Activated CD8-positive, alpha-beta T cell treated with anti-CD3 and anti-CD28 coated beads for 36 hours (primary cell): Measurements from ENCODE around the gene FAM156A. TPM values are rescaled to one million over a fixed set of nuclear protein-coding genes. Genes with fewer than 3 reads are reported as not detected.
"Not testable (repeated sequence)": the region's sequence is repeated elsewhere in the genome, so short reads cannot be mapped to it uniquely, and the experiment has no call there.

Experiments
- ATAC-seq: fragments of 200-7000 bp; cut with Tn5 transposase; one replicate; pipeline ENCODE4 v1.10.0; 2021; ENCODE audit warnings: mild to moderate bottlenecking, moderate library complexity
- CTCF ChIA-PET: fragments of 350-600 bp; sonication (Branson Sonifier 250); formaldehyde crosslinking; loops from one replicate; lab custom pipeline; 2021; ENCODE audit warnings: antibody characterized with exemption; lab: Charles Lee
- POLR2A ChIA-PET: fragments of 350-600 bp; sonication (Branson Sonifier 250); formaldehyde crosslinking; loops from one replicate; lab custom pipeline; 2021; ENCODE audit warnings: antibody characterized with exemption; lab: Charles Lee
- DNase-seq: peaks from one replicate; pipeline ENCODE4 v3.0.0-alpha.2; 2020
- H3K27ac Mint-ChIP-seq: one replicate; pipeline ENCODE4 v1.8.0; 2021; ENCODE audit warnings: mild to moderate bottlenecking, mixed read lengths
- H3K27me3 Mint-ChIP-seq: one replicate; pipeline ENCODE4 v1.8.0; 2021; ENCODE audit warnings: mixed read lengths
- H3K36me3 Mint-ChIP-seq: one replicate; pipeline ENCODE4 v1.8.0; 2021; ENCODE audit warnings: low read depth, mixed read lengths
- H3K4me1 Mint-ChIP-seq: one replicate; pipeline ENCODE4 v1.8.0; 2021; ENCODE audit warnings: low read depth, mixed read lengths
- H3K4me3 Mint-ChIP-seq: one replicate; pipeline ENCODE4 v1.8.0; 2021; ENCODE audit warnings: mild to moderate bottlenecking, moderate library complexity, mixed read lengths
- H3K9me3 Mint-ChIP-seq: one replicate; pipeline ENCODE4 v1.8.0; 2021; ENCODE audit warnings: mixed read lengths
- CTCF ChIP-seq: fragments of 200-600 bp; IDR thresholded peaks from one replicate; pipeline ENCODE4 v1.8.0; 2022; ENCODE audit warnings: antibody characterized with exemption, mild to moderate bottlenecking
- intact Hi-C: fragments of 100-400 bp; cut with micrococcal nuclease; formaldehyde crosslinking; loops from one replicate; pipeline ENCODE4 v1.10.0; 2022
- total RNA-seq, 2 experiments: library from RNA; stranded (reverse); gene quantifications; one replicate each; pipeline ENCODE4 v1.2.3, GENCODE V29; 2021

FAM156A gene
- total RNA-seq, 2 experiments from 2014 or later = 20.6 to 21.0 TPM

- TF ChIP-seq CTCF = no peak
- Mint-ChIP-seq H3K36me3 (no peaks in the 10 kb centered on the region), H3K27me3 (no peaks in the 10 kb centered on the region), H3K9me3 (no peaks in the 10 kb centered on the region), H3K4me3 (no peak overlapping the region), H3K4me1 (no peaks in the 10 kb centered on the region), H3K27ac (no peak overlapping the region)
- DNase-seq = no peak
- ChIA-PET CTCF (no interaction called here), POLR2A (no interaction called here)
- intact Hi-C loops = no loop called here
- no peak for ATAC-seq
Observed at GRCh38 chrX:52979993-52980392, 21.7 kb upstream of the FAM156A start.

GRCh38 chrX:52979568-52979967 lies 21.2 kb upstream of the FAM156A start:
- Mint-ChIP-seq H3K27ac (no peak overlapping the region), H3K4me1 (no peaks in the 10 kb centered on the region), H3K36me3 (no peaks in the 10 kb centered on the region), H3K4me3 (no peak overlapping the region), H3K27me3 (no peaks in the 10 kb centered on the region), H3K9me3 (no peaks in the 10 kb centered on the region)
- ChIA-PET POLR2A (no interaction called here), CTCF (no interaction called here)
- ATAC-seq (no peak), DNase-seq (no peak)
- no peak for TF ChIP-seq CTCF
- intact Hi-C loops = no loop called here

GRCh38 chrX:52977953-52978352 lies 19.6 kb upstream of the FAM156A start:
- Mint-ChIP-seq H3K9me3 (no peaks in the 10 kb centered on the region), H3K36me3 (no peaks in the 10 kb centered on the region), H3K4me1 (no peaks in the 10 kb centered on the region), H3K27me3 (no peaks in the 10 kb centered on the region), H3K27ac (no peak overlapping the region), H3K4me3 (no peak overlapping the region)
- ChIA-PET POLR2A (no interaction called here), CTCF (interaction anchor here (1.7 to 2.5 kb wide), 2 partner anchors 12 to 17 kb away, joined by 4 to 8 read pairs; no protein-coding TSS in a partner anchor)
- DNase-seq (no peak), ATAC-seq (no peak)
- intact Hi-C loops = no loop called here
- no peak for TF ChIP-seq CTCF

GRCh38 chrX:52975576-52975975 lies 17.3 kb upstream of the FAM156A start:
- H3K27me3 Mint-ChIP-seq, H3K4me1 Mint-ChIP-seq, H3K9me3 Mint-ChIP-seq, H3K4me3 Mint-ChIP-seq, DNase-seq, POLR2A ChIA-PET, CTCF ChIA-PET, H3K36me3 Mint-ChIP-seq, ATAC-seq, H3K27ac Mint-ChIP-seq, intact Hi-C loops: not testable (repeated sequence)

- POLR2A ChIA-PET, intact Hi-C loops, H3K27me3 Mint-ChIP-seq, CTCF ChIA-PET, H3K9me3 Mint-ChIP-seq, H3K27ac Mint-ChIP-seq, H3K36me3 Mint-ChIP-seq, ATAC-seq, DNase-seq, H3K4me3 Mint-ChIP-seq, H3K4me1 Mint-ChIP-seq: not testable (repeated sequence)
Observed at GRCh38 chrX:52974336-52974992, 16.1 kb upstream of the FAM156A start.

GRCh38 chrX:52967922-52968321 lies 9.6 kb upstream of the FAM156A start:
- H3K36me3 Mint-ChIP-seq, H3K27me3 Mint-ChIP-seq, ATAC-seq, H3K4me3 Mint-ChIP-seq, CTCF ChIA-PET, intact Hi-C loops, H3K4me1 Mint-ChIP-seq, H3K9me3 Mint-ChIP-seq, DNase-seq, POLR2A ChIA-PET, H3K27ac Mint-ChIP-seq: not testable (repeated sequence)

GRCh38 chrX:52966993-52967738 lies 8.8 kb upstream of the FAM156A start:
- H3K9me3 Mint-ChIP-seq, POLR2A ChIA-PET, DNase-seq, H3K4me1 Mint-ChIP-seq, H3K4me3 Mint-ChIP-seq, H3K27me3 Mint-ChIP-seq, CTCF ChIA-PET, ATAC-seq, H3K36me3 Mint-ChIP-seq, intact Hi-C loops, H3K27ac Mint-ChIP-seq: not testable (repeated sequence)

GRCh38 chrX:52958961-52959360 lies 643 bp upstream of the FAM156A start:
- H3K27ac Mint-ChIP-seq, H3K4me1 Mint-ChIP-seq, POLR2A ChIA-PET, H3K4me3 Mint-ChIP-seq, H3K9me3 Mint-ChIP-seq, H3K27me3 Mint-ChIP-seq, intact Hi-C loops, DNase-seq, CTCF ChIA-PET, H3K36me3 Mint-ChIP-seq: not testable (repeated sequence)
- peak; percentile 32 for ATAC-seq

- H3K36me3 Mint-ChIP-seq, H3K27ac Mint-ChIP-seq, CTCF ChIA-PET, H3K9me3 Mint-ChIP-seq, POLR2A ChIA-PET, DNase-seq, H3K4me1 Mint-ChIP-seq, H3K27me3 Mint-ChIP-seq, ATAC-seq, intact Hi-C loops, H3K4me3 Mint-ChIP-seq: not testable (repeated sequence)
Observed at GRCh38 chrX:52949884-52950283, 8.4 kb downstream of the FAM156A start.
